ENCODE results near the gene TEC.
"Not testable (repeated sequence)": the region's sequence is repeated elsewhere in the genome, so short reads cannot be mapped to it uniquely, and the experiment has no call there.

TEC gene

DNA sequence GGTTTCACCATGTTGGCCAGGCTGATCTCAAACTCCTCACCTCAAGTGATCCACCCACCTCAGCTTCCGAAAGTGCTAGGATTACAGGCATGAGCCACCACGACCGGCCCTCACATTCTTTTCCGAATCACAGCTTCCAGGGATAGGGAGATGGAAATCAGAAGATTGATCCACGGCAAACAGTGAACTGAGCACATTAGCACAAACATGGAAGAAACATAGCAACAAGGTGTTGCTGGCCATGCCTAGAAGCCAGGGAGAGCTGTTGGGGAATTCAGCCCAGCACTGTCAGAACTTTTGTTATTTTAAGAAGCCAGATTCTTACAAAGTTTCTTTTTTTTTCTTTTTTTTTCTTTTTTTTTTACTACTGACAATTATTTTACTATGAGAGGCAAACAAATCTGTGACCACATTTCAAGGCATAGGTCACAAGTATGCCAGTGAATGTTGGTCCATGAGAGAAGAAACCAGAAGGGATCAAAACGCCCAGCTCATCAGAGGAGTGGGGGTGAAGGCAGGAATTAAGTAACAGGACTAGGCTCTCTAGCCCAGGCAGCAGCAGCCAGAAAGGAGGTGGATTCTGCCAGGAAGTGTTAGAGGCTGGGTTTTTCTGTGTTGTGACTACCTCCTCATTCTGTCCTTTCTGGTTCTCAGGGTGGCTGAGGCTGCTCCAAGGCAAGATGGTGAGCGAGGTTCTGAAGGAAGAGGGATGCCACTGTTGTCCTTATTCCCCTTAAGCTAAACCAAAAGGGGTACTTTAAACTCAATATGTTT lies 44.1 kb downstream of the TEC start:
- Histone ChIP-seq H3K4me3 (no peak overlapping the region), H3K27me3 (no peaks in the 10 kb centered on the region), H3K9me3 (no peaks in the 10 kb centered on the region), H3K27ac (no peak overlapping the region), H3K36me3 (no peaks in the 10 kb centered on the region), H3K4me1 (no peaks in the 10 kb centered on the region)
- DNase-seq: no peak
- TF ChIP-seq CTCF (IDR thresholded peaks at IDR 0.05): no peak
- intact Hi-C loops (cut with DNase I; ENCODE audit: low total_unique reads): no loop called here

- H3K4me1 ChIP-seq: no peaks in the 10 kb centered on the region
- no peak for TF ChIP-seq CTCF (IDR thresholded peaks at IDR 0.05)
- H3K9me3 ChIP-seq: no peaks in the 10 kb centered on the region
- H3K36me3 ChIP-seq: no peaks in the 10 kb centered on the region
- intact Hi-C loops (cut with DNase I; ENCODE audit: low total_unique reads): no loop called here
- no peak overlapping the region for H3K27ac ChIP-seq
- H3K4me3 ChIP-seq: no peak overlapping the region
- DNase-seq: no peak
- no peaks in the 10 kb centered on the region for H3K27me3 ChIP-seq
These were observed 45.0 kb downstream of the TEC start for GRCh38 chr4:48224606-48225005.

DNA sequence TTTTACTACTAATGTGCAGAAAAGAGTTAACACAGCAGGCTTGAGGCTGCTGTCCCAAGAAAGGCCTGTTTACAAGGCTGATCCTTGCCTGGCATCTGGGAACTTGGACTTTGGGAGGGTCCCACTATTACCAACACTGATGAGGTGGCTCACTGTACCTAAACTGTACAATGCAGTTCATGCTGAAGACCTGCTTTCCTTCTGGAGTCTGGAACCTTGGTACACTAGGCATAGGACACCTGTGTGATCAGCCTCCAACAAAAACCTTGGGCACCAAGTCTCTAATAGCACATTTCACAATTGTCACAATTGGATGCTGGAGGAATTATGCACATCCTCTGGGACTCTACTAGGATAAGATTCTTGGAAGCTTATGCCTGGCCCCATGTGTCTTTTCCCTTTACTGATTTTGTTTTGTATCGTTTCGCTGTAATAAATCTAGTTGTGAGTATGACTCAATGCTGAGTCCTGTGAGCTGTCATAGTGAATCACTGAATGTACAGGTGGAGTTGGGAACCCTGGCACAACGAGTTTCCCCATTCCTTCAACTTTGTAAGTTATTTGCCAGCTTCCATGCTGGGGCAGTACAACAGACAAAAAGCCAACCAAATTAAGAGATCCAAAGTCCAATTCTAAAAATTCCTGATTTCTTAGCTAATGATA lies 45.9 kb downstream of the TEC start:
- TF ChIP-seq CTCF (IDR thresholded peaks at IDR 0.05): no peak
- H3K4me3 ChIP-seq: no peak overlapping the region
- no peaks in the 10 kb centered on the region for H3K4me1 ChIP-seq
- no peak for DNase-seq
- no peaks in the 10 kb centered on the region for H3K36me3 ChIP-seq
- intact Hi-C loops (cut with DNase I; ENCODE audit: low total_unique reads): no loop called here
- H3K9me3 ChIP-seq: no peaks in the 10 kb centered on the region
- no peak overlapping the region for H3K27ac ChIP-seq
- no peaks in the 10 kb centered on the region for H3K27me3 ChIP-seq

DNA sequence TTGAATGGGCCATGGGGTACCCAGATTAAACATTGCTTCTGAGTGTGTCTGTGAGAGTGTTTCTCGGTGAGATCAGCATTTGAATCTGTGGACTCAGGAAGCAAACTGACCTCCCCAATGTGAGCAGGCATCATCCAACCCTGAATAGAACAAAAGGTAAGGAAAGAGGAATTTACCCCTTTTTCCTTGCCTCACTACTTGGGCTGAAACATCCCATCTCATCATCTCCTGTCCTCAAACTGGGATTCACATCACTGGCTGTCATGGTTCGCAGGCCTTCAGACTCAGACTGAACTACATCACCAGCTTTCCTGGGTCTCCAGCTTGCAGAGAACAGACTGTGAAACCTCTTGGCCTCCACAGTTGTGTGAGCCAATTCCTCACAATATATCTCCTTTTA lies 47.1 kb downstream of the TEC start:
- no peak for DNase-seq
- no peak for TF ChIP-seq CTCF (IDR thresholded peaks at IDR 0.05)
- Histone ChIP-seq H3K27ac (no peak overlapping the region), H3K9me3 (no peaks in the 10 kb centered on the region), H3K36me3 (no peaks in the 10 kb centered on the region), H3K4me3 (no peak overlapping the region), H3K27me3 (no peaks in the 10 kb centered on the region), H3K4me1 (no peaks in the 10 kb centered on the region)
- intact Hi-C loops (cut with DNase I; ENCODE audit: low total_unique reads): no loop called here

GRCh38 chr4:48219430-48219829 lies 50.2 kb downstream of the TEC start:
- H3K36me3 ChIP-seq; H3K9me3 ChIP-seq; H3K4me3 ChIP-seq; H3K4me1 ChIP-seq; H3K27ac ChIP-seq; H3K27me3 ChIP-seq; DNase-seq; intact Hi-C loops (cut with DNase I; ENCODE audit: low total_unique reads): not testable (repeated sequence)

DNA sequence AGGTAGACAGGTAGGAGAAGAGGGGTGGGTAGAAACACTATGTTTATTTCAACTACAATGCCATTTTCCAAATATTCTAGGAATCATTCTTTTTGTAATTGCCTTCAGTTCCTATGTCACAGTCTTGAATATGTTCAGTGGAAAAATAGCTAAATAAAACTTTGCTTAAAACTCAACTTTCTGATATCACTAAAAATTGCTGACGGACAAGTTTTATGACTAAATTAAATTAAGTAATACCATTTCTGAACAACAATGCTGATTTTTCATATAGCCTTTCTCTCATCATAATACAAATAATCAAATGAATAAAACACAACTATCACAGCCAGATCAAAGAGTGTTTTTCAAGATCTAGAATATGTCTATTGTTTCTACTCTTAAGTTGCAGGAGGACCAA lies 53.1 kb downstream of the TEC start:
- H3K4me3 ChIP-seq: no peak overlapping the region
- no peaks in the 10 kb centered on the region for H3K9me3 ChIP-seq
- H3K27me3 ChIP-seq: no peaks in the 10 kb centered on the region
- no peak for DNase-seq
- no peaks in the 10 kb centered on the region for H3K36me3 ChIP-seq
- no peak overlapping the region for H3K27ac ChIP-seq
- intact Hi-C loops (cut with DNase I; ENCODE audit: low total_unique reads): no loop called here
- no peaks in the 10 kb centered on the region for H3K4me1 ChIP-seq
- no peak for TF ChIP-seq CTCF (IDR thresholded peaks at IDR 0.05)
